SK-N-MC (cell line): ENCODE results near the gene ZNF638.

Experiments used
- EZH2 ChIP-seq: fragments of 200-600 bp; sonication (generic); IDR thresholded peaks from one replicate; pipeline ENCODE4 v1.6.1; 2017; ENCODE audit warnings: antibody characterized with exemption
- POLR2AphosphoS5 ChIP-seq: IDR thresholded peaks from 2 replicates; pipeline ENCODE4 v1.6.1; 2012; ENCODE audit warnings: mild to moderate bottlenecking, low read depth, low read length, borderline replicate concordance

DNA sequence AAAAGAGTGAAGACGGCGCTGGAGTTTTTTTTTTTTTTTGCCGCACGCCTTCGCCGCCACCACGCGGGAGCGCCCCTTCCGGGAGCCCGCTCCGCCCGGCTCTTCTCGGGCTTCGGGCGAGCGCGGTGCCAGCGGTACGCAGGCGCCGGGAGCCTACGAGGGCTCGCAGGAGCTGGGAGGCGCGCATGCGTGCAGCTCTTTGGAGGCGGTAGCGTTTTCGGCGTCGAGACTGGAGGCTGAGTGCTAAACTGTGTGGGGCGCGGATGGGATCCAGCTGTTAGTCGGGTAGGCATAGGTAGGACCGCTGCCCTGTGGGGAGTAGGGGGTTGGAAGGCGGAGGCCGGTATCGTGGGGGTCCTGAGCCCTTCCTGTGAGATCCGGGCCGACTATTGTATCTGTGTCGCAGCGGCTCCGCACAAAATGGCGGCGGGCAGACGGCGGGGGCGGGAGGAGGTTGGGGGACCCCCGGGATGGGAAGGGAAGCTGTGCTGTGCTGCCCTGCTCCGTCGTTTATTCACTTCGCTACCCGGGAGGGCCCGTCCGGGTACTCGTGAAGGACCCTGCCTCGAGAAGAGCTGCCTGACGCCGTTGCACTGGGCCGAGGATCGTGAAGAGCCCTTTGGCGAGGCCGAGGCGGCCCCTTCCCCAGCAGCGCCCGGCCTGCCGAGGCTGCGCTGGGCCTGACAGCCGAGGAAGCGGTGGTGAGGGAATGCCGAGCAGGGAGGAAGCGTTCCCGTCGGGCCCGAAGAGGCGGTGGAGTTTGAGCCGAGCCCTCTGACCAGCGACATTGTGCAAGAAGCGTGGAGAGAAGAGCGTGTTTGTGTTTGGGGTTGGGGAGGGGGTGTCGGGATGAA, at the start of gene ZNF638:
- peak; percentile 95 for TF ChIP-seq POLR2AphosphoS5
- no peak for TF ChIP-seq EZH2
